Fibroblast of pulmonary artery (primary cell): ENCODE results near the gene IL6ST.
"Not testable (repeated sequence)": the region's sequence is repeated elsewhere in the genome, so short reads cannot be mapped to it uniquely, and the experiment has no call there.

Source experiments
- DNase-seq: peaks from one replicate; pipeline ENCODE4 v3.0.0-alpha.2; 2010; ENCODE audit warnings: low read depth
- H3K4me3 ChIP-seq: replicated peaks from 2 replicates; pipeline ENCODE4 v1.5.1; 2011; ENCODE audit warnings: low read depth, mild to moderate bottlenecking, control low read depth, low read length, moderate library complexity
- TF ChIP-seq, protein P1 (sequence below): IDR thresholded peaks from 2 replicates; pipeline ENCODE4 v1.5.1; 2011; ENCODE audit warnings: mild to moderate bottlenecking, control low read depth, low read length, inconsistent platforms; ENCODE audit errors: missing control alignments

IL6ST gene

DNA sequence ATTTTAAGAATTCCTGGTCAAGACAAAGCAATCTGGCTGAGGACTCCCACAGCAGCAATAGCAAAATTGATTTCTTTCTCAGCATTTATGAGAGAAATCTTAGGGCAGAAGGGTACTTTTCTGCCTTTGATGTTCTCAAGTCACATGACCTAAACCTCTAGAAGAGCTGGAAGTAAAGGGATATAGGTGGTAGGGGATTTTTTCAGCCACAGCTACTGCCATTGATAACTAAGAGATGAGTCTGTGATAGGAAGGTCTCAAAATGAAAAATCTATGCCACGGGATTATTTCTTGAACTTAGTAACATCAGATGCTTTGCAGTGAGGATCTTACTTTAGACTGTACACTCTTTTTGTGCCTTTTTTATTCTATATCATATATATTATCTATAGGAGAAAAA is 35.6 kb downstream of the IL6ST start:
- H3K4me3 ChIP-seq, result no peak overlapping the region
- no peak for DNase-seq
- TF ChIP-seq, protein P1, sequence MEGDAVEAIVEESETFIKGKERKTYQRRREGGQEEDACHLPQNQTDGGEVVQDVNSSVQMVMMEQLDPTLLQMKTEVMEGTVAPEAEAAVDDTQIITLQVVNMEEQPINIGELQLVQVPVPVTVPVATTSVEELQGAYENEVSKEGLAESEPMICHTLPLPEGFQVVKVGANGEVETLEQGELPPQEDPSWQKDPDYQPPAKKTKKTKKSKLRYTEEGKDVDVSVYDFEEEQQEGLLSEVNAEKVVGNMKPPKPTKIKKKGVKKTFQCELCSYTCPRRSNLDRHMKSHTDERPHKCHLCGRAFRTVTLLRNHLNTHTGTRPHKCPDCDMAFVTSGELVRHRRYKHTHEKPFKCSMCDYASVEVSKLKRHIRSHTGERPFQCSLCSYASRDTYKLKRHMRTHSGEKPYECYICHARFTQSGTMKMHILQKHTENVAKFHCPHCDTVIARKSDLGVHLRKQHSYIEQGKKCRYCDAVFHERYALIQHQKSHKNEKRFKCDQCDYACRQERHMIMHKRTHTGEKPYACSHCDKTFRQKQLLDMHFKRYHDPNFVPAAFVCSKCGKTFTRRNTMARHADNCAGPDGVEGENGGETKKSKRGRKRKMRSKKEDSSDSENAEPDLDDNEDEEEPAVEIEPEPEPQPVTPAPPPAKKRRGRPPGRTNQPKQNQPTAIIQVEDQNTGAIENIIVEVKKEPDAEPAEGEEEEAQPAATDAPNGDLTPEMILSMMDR, result no peak

DNA sequence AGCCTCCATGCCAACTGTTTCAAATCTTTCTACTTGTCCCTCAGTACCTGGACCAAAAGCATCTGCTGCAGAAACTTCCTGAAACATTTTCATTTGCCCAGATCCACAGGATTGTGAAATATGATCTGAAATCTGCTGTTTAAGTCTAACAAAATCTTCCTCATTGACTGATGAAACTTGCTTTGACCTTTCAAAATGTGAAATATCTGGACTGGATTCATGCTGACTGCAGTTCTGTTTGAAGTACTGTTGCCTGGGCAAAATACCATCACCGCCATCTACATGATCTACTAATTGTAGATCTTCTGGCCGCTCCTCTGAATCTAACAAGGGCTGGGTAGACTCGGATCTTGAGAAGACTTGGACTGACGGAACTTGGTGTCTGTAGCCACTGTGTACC is 53.6 kb downstream of the IL6ST start:
- DNase-seq, H3K4me3 ChIP-seq: not testable (repeated sequence)

- not testable (repeated sequence) for DNase-seq, H3K4me3 ChIP-seq
These were observed 57.2 kb downstream of the IL6ST start for GRCh38 chr5:55937598-55937997.

DNA sequence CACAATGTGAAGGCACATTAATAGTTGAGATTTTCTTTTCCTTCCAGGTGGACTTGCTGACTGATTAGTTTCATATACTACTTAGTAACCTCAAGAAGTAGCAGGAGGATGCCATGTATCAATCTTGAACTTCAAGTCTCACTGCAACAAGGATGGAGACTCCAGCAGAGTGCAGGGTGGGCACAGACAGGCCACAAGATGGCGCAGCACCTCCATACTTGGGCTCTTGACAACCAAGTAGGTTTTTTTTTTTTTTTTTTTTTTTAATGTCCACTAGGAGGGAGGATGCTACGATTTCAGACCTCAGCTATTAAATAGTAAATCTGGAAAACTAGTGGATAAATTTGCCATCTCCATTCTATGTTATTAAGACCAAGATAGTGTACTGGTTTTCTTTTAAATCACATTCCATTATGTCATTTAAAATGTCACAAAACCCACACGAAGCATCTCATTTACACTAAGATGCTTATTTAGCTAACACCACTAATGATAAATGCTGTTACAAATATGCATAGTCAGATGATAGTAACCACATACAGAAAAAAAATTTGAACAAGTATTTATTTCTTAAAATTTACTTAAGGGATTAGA is 58.6 kb downstream of the IL6ST start:
- TF ChIP-seq, protein P1, result peak; percentile 92
- H3K4me3 ChIP-seq, result no peak overlapping the region
- peak; percentile 92 for DNase-seq

DNA sequence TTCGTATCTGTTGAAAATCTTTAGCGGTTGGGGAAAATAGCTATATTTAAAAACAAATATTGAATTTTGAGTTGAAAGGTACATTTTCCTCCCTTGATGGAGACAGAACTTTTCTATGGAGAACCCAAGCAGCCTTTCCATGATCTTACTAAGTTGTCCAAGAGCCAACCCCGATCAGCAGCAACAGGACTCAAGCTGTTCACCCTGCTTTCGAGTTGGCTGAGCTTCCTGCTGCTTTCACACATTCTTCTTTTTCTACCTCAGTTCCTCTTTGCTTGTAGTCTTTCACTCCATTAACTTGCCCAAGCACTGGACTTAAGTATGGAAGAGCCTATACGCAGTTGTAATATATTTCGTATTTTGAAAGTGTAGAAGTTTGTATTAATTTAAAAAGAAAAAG is 59.4 kb downstream of the IL6ST start:
- TF ChIP-seq, protein P1, result no peak
- H3K4me3 ChIP-seq, result no peak overlapping the region
- peak; percentile 11 for DNase-seq

DNA sequence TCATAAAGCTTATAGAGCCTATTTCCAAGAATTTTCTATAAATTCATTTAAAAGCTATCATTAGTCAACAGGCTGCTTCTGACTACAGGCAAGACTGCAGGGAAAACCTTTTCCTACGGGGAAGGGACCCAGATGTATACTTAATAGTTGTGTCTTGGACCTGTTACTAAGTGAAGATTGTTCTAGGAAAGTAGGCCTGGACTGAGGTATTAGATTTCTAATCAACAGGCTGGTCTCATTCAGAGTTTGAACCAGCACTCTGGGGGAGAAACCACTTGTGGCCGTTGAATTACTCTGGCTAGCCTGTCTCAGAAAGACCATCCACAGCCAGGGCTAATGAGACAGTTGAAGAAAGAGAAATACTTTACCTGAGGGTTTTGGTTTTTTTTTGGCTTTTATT is 60.0 kb downstream of the IL6ST start:
- H3K4me3 ChIP-seq, result no peak overlapping the region
- no peak for DNase-seq
- TF ChIP-seq, protein P1, result no peak

DNA sequence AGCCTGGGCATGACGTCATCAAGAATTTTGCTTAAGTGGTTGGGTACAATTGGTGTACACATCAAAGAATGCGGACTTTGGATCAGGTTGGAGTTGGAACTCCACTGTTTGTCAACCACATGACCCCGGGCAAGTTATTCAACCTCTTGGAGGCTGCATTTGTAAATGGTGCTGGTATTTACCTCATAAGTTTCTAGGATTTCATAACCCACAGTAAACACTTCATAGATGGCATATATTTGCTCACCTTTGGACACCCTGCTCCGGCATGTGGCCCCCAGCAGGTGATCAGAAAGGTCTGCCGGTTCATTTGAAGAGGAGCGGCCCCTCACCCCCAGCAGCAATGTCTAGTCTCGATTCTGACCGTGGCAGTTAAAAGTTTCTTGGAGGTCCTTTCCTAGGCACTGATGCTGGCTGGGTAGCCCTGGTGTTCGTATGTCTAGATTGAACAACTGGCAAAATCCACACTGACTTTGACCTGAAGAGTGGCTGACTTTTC is 60.6 kb downstream of the IL6ST start:
- DNase-seq, result peak; percentile 29
- TF ChIP-seq, protein P1, result no peak
- H3K4me3 ChIP-seq, result no peak overlapping the region

GRCh38 chr5:55933377-55934114 is 61.2 kb downstream of the IL6ST start:
- TF ChIP-seq, protein P1, result no peak
- no peak overlapping the region for H3K4me3 ChIP-seq
- no peak for DNase-seq
